Measurements from ENCODE around the gene CYB561.

The CYB561 gene

DNA sequence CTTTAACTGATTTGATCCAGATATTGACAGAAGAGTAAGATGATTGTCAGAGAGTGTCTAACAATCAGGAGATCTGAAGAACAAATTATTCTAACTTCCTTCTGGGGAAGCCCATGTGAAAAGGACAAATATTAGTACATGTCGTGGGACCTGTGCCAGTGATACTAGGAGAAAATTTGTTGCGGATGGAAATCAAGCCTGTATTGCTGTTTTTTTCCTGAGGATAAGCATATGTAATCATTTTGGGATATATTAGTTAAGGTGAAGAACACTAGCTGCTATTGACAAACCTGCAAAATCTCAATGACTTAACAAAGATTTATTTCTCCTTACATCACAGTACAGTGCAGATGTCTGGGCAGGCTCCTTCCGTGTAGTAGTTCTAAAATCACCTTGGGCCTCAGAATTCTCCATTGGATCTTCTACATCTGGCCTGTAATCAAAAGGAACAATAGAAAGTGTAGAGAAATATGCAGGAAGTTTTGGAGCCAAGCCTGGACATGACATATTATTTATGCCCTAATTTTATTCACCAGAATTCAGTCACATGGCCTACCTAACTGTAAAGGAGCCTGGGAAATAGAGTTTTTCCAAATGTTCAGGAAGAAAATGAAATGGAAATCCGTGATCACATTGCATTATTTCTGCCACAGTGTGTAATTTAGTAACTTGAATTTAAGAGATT is 58.3 kb downstream of the CYB561 start:
- no peaks in the 10 kb centered on the region for H3K9me3 Mint-ChIP-seq
- intact Hi-C loops (cut with micrococcal nuclease): no loop called here
- no peak overlapping the region for H3K27ac Mint-ChIP-seq
- H3K27me3 Mint-ChIP-seq: no peaks in the 10 kb centered on the region
- H3K4me3 Mint-ChIP-seq: no peak overlapping the region
- H3K4me1 Mint-ChIP-seq (ENCODE audit: low read depth): no peaks in the 10 kb centered on the region
- H3K36me3 Mint-ChIP-seq (ENCODE audit: low read depth): peaks cover 8% of the 10 kb centered on the region

DNA sequence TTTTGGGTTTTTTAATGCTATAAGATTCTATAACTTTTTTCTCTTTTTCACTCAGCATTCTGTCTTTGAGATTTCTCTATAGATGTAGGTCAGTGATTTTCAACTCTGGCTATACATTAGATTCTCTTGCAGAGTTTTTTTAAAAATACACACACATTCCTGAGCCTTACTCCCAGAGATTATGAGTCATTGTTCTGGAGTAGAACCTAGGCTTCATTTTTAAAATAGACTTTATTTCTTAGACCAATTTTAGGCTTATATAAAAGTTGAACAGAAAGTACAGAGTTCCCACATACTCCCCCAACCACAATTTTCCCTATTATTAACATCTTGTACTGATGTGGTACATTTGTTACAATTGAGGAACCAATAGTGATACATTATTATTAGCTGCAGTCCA is 63.3 kb downstream of the CYB561 start:
- peaks cover 17% of the 10 kb centered on the region for H3K4me1 Mint-ChIP-seq (ENCODE audit: low read depth)
- H3K9me3 Mint-ChIP-seq: peaks cover 2% of the 10 kb centered on the region
- no peak overlapping the region for H3K27ac Mint-ChIP-seq
- peaks cover 7% of the 10 kb centered on the region for H3K36me3 Mint-ChIP-seq (ENCODE audit: low read depth)
- H3K4me3 Mint-ChIP-seq: no peak overlapping the region
- intact Hi-C loops (cut with micrococcal nuclease): no loop called here
- H3K27me3 Mint-ChIP-seq: no peaks in the 10 kb centered on the region
